ENCODE measurements around the gene JCHAIN. TPM values are rescaled to one million over a fixed set of nuclear protein-coding genes. Genes with fewer than 3 reads are reported as not detected.

The JCHAIN gene
- total and polyA plus RNA-seq, 2 of the 13 experiments (the other 11 are each of a cell fraction or from before 2014, with no cell fraction given): not detected

DNA sequence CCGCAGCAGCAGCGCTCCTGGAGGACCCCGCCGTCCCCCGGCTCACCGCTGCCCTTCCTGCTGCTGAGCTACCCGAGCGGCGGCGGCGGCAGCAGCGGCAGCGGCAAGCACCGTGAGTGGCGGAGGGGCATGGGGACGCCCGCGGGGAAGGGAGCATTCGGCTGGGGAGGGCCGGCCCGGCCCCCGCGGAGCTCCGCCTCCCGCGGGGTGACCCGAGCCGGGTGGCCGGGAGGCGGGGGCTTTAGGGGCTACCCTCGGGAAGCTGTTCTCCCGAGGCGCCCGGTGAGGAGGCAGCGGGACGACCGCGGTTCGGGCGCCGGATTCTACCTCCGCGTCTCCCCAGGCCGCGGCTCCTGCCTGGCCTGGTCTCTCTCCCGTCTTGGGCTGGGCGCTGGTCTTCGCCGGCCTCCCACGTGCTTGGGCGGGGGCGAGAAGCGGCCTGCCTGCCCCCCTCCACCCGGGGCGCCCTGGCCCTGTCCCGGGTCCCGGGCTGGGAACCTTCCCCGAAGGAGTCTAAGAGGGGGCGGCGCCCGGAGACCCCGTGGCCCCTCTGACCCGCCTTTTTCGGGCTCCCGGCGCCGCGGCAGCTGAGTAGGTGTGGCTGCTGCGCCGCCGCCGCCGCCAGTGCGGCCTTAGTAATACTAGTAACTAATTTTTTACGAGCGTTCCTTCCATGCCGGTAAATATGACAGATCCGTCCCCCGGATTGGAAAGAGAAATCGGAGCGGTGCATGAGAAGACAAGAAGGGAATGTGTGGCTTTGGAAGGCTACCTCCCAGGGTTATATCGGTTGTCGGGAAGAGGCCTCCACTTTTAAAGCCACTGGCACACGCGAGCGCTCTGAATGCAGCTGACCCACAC is 39.1 kb upstream of the JCHAIN start (continued):
- TF ChIP-seq, protein P1, sequence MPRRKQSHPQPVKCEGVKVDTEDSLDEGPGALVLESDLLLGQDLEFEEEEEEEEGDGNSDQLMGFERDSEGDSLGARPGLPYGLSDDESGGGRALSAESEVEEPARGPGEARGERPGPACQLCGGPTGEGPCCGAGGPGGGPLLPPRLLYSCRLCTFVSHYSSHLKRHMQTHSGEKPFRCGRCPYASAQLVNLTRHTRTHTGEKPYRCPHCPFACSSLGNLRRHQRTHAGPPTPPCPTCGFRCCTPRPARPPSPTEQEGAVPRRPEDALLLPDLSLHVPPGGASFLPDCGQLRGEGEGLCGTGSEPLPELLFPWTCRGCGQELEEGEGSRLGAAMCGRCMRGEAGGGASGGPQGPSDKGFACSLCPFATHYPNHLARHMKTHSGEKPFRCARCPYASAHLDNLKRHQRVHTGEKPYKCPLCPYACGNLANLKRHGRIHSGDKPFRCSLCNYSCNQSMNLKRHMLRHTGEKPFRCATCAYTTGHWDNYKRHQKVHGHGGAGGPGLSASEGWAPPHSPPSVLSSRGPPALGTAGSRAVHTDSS (CRISPR knock-in tag; conservative IDR thresholded peaks at IDR 0.05): no peak
- peak; percentile 53; the same call in 1 of the 2 replicates for TF ChIP-seq REPIN1 (CRISPR knock-in tag; IDR thresholded peaks at IDR 0.05; ENCODE audit: borderline replicate concordance, low read depth)
- TF ChIP-seq, protein P2, sequence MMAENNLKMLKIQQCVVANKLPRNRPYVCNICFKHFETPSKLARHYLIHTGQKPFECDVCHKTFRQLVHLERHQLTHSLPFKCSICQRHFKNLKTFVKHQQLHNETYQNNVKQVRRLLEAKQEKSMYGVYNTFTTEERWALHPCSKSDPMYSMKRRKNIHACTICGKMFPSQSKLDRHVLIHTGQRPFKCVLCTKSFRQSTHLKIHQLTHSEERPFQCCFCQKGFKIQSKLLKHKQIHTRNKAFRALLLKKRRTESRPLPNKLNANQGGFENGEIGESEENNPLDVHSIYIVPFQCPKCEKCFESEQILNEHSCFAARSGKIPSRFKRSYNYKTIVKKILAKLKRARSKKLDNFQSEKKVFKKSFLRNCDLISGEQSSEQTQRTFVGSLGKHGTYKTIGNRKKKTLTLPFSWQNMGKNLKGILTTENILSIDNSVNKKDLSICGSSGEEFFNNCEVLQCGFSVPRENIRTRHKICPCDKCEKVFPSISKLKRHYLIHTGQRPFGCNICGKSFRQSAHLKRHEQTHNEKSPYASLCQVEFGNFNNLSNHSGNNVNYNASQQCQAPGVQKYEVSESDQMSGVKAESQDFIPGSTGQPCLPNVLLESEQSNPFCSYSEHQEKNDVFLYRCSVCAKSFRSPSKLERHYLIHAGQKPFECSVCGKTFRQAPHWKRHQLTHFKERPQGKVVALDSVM (CRISPR knock-in tag; IDR thresholded peaks at IDR 0.05): peak; percentile 58
- peak; percentile 51; the same call in 1 of the 2 replicates for TF ChIP-seq SATB2 (CRISPR knock-in tag; IDR thresholded peaks at IDR 0.05)
- TF ChIP-seq ZNF350 (CRISPR knock-in tag; IDR thresholded peaks at IDR 0.05; ENCODE audit: borderline replicate concordance, low read depth): peak; percentile 82; the same call in 1 of the 2 replicates
- TF ChIP-seq, protein P3, sequence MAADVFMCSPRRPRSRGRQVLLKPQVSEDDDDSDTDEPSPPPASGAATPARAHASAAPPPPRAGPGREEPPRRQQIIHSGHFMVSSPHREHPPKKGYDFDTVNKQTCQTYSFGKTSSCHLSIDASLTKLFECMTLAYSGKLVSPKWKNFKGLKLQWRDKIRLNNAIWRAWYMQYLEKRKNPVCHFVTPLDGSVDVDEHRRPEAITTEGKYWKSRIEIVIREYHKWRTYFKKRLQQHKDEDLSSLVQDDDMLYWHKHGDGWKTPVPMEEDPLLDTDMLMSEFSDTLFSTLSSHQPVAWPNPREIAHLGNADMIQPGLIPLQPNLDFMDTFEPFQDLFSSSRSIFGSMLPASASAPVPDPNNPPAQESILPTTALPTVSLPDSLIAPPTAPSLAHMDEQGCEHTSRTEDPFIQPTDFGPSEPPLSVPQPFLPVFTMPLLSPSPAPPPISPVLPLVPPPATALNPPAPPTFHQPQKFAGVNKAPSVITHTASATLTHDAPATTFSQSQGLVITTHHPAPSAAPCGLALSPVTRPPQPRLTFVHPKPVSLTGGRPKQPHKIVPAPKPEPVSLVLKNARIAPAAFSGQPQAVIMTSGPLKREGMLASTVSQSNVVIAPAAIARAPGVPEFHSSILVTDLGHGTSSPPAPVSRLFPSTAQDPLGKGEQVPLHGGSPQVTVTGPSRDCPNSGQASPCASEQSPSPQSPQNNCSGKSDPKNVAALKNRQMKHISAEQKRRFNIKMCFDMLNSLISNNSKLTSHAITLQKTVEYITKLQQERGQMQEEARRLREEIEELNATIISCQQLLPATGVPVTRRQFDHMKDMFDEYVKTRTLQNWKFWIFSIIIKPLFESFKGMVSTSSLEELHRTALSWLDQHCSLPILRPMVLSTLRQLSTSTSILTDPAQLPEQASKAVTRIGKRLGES (CRISPR knock-in tag; IDR thresholded peaks at IDR 0.05; ENCODE audit: borderline replicate concordance): no peak; the same call in 1 of the 2 replicates
- TF ChIP-seq CHD4 (IDR thresholded peaks at IDR 0.05; ENCODE audit: borderline replicate concordance, low read length): no peak
- peak; percentile 75; the same call in 1 of the 2 replicates for TF ChIP-seq ZNF816 (CRISPR knock-in tag; IDR thresholded peaks at IDR 0.05; ENCODE audit: borderline replicate concordance)
- TF ChIP-seq MYNN (CRISPR knock-in tag; IDR thresholded peaks at IDR 0.05; ENCODE audit: low read depth): 0 out of 2 replicates have a peak, but pooled peaks have one; percentile 27
- no peak for TF ChIP-seq PCBP2 (optimal IDR thresholded peaks at IDR 0.05; ENCODE audit: low read depth, low read length, poor library complexity, severe bottlenecking)
- TF ChIP-seq, protein P4, sequence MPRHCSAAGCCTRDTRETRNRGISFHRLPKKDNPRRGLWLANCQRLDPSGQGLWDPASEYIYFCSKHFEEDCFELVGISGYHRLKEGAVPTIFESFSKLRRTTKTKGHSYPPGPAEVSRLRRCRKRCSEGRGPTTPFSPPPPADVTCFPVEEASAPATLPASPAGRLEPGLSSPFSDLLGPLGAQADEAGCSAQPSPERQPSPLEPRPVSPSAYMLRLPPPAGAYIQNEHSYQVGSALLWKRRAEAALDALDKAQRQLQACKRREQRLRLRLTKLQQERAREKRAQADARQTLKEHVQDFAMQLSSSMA (CRISPR knock-in tag; IDR thresholded peaks at IDR 0.05): no peak
- peak; percentile 77; the same call in 1 of the 2 replicates for TF ChIP-seq SP140L (CRISPR knock-in tag; IDR thresholded peaks at IDR 0.05; ENCODE audit: borderline replicate concordance)
- TF ChIP-seq, protein P5, sequence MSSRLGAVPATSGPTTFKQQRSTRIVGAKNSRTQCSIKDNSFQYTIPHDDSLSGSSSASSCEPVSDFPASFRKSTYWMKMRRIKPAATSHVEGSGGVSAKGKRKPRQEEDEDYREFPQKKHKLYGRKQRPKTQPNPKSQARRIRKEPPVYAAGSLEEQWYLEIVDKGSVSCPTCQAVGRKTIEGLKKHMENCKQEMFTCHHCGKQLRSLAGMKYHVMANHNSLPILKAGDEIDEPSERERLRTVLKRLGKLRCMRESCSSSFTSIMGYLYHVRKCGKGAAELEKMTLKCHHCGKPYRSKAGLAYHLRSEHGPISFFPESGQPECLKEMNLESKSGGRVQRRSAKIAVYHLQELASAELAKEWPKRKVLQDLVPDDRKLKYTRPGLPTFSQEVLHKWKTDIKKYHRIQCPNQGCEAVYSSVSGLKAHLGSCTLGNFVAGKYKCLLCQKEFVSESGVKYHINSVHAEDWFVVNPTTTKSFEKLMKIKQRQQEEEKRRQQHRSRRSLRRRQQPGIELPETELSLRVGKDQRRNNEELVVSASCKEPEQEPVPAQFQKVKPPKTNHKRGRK (CRISPR knock-in tag; IDR thresholded peaks at IDR 0.05): no peak
- TF ChIP-seq, protein P6, sequence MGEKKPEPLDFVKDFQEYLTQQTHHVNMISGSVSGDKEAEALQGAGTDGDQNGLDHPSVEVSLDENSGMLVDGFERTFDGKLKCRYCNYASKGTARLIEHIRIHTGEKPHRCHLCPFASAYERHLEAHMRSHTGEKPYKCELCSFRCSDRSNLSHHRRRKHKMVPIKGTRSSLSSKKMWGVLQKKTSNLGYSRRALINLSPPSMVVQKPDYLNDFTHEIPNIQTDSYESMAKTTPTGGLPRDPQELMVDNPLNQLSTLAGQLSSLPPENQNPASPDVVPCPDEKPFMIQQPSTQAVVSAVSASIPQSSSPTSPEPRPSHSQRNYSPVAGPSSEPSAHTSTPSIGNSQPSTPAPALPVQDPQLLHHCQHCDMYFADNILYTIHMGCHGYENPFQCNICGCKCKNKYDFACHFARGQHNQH (CRISPR knock-in tag; IDR thresholded peaks at IDR 0.05): 0 out of 2 replicates have a peak, but pooled peaks have one; percentile 52
